ENCODE measurements around the gene ZNHIT2. TPM values are rescaled to one million over a fixed set of nuclear protein-coding genes. Genes with fewer than 3 reads are reported as not detected.

The ZNHIT2 gene
- total and polyA plus RNA-seq, 10 of the 15 experiments (the other 5 are each of a cell fraction or from before 2014, with no cell fraction given): 0.24 to 20.4 (median 15.5) TPM; not detected in 1

DNA sequence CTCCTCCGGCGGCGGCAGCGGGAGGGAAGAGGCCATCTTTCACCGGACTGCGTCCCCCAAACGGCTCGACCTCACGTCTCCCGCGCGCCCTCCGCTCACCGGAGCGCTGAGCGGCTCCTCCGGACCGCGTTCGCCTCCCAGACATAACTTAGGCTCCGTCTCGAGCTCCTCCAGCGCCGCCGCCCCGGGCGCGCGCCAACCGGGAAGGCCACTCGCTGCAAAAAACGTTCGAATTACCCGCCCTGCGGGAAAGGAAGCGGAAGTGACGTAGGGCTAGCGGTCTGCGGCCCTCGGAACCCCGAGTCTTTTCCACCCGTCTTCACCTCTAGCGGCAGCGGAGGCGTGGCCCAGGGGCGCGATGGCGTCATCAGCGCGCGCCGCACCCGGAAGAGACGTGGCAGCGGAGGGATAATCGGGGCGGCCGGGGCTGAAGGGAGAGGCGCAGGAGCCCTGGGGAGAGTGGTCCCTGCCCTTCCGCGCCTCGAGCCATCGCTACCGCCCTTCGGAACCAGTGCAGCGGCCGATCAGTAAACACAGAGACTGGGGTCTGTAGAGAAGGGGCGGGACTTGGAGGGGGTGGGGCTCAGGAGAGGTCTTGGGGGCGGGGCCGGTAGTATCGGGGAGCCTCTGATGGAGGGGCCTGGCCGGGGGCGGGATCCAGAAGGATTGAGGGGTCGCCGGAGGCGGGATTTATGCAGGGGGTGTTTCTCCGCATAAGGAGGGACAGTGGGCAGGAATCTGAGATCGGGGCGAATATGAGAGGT is 33.5 kb downstream of the ZNHIT2 start, which contains the start of the genes CDCA5 and ZFPL1 (continued):
- TF ChIP-seq E2F8 (IDR thresholded peaks at IDR 0.05; ENCODE audit: low read depth, partially characterized antibody): peak; percentile 94
- no peak for TF ChIP-seq SMAD1 (IDR thresholded peaks at IDR 0.05; ENCODE audit: low read depth, partially characterized antibody)
- TF ChIP-seq SREBF2 (IDR thresholded peaks at IDR 0.05; ENCODE audit: low read length): 0 out of 2 replicates have a peak, but pooled peaks have one; percentile 46
- TF ChIP-seq ATF3 (IDR thresholded peaks at IDR 0.05; ENCODE audit: borderline replicate concordance, extremely low read depth, low read depth, low read length): peak; percentile 87; the same call in 1 of the 2 replicates
- TF ChIP-seq BMI1 (IDR thresholded peaks at IDR 0.05; ENCODE audit: borderline replicate concordance): no peak
- TF ChIP-seq BHLHE40 (IDR thresholded peaks at IDR 0.05; ENCODE audit: borderline replicate concordance in 1 of 2, low read depth in 2 of 2, low read length in 1 of 2): peak; percentile 29 to 65; a peak in 3 of 4 replicates
- peak; percentile 100 for TF ChIP-seq E2F4 (IDR thresholded peaks at IDR 0.05; ENCODE audit: low read depth, low read length)
- peak; percentile 55; the same call in 1 of the 2 replicates for TF ChIP-seq TAF1 (IDR thresholded peaks at IDR 0.05; ENCODE audit: borderline replicate concordance, low read depth, low read length)
- peak; percentile 38; the same call in 2 of the 3 replicates for TF ChIP-seq POU2F2 (IDR thresholded peaks at IDR 0.05; ENCODE audit: borderline replicate concordance, low read depth, low read length)
- peak; percentile 62 for TF ChIP-seq SIX5 (IDR thresholded peaks at IDR 0.05; ENCODE audit: low read depth, low read length, severe bottlenecking)

Data from GM12878 (cell line).